NT2/D1 (cell line): ENCODE results near the gene MILR1.
A peak's percentile ranks its signal among the peaks of the same experiment; 100 is the strongest.
"Not testable (repeated sequence)": the region's sequence is repeated elsewhere in the genome, so short reads cannot be mapped to it uniquely, and the experiment has no call there.

ENCODE experiments used
- DNase-seq: peaks from one replicate; pipeline ENCODE4 v3.0.0-alpha.2; 2011; ENCODE audit warnings: low read depth, low spot score
- H3K27me3 ChIP-seq: 2 replicates; pipeline ENCODE4 v1.6.0; 2011; ENCODE audit warnings: mild to moderate bottlenecking; ENCODE audit not compliant: insufficient read length, insufficient read depth
- H3K36me3 ChIP-seq: 2 replicates; pipeline ENCODE4 v1.6.1; 2011; ENCODE audit warnings: mild to moderate bottlenecking, low read length, mixed read lengths; ENCODE audit not compliant: insufficient read depth, insufficient read length
- H3K4me1 ChIP-seq: 2 replicates; pipeline ENCODE4 v1.5.1; 2011; ENCODE audit not compliant: insufficient read depth, insufficient read length
- H3K4me3 ChIP-seq: 2 replicates; pipeline ENCODE4 v1.5.1; 2011; ENCODE audit warnings: low read depth; ENCODE audit not compliant: insufficient read length
- H3K9ac ChIP-seq: 2 replicates; pipeline ENCODE4 v1.6.0; 2011; ENCODE audit warnings: low read depth; ENCODE audit not compliant: insufficient read length
- H3K9me3 ChIP-seq: 2 replicates; pipeline ENCODE4 v1.5.1; 2011; ENCODE audit warnings: mild to moderate bottlenecking, low read length; ENCODE audit not compliant: insufficient read depth
- SUZ12 ChIP-seq: IDR thresholded peaks from 2 replicates; pipeline ENCODE4 v1.6.1; 2011; ENCODE audit not compliant: insufficient read length, insufficient read depth; ENCODE audit errors: extremely low read depth
- YY1 ChIP-seq: IDR thresholded peaks from 2 replicates; pipeline ENCODE4 v1.6.1; 2011; ENCODE audit not compliant: insufficient read length, insufficient read depth
- ZNF274 ChIP-seq: IDR thresholded peaks from 2 replicates; pipeline ENCODE4 v1.6.1; 2011; ENCODE audit warnings: mild to moderate bottlenecking, low read depth, low read length

Gene MILR1

GRCh38 chr17:64418506-64419339 lies 30.2 kb upstream of the MILR1 start:
- Histone ChIP-seq H3K27me3 (no peaks in the 10 kb centered on the region), H3K36me3 (no peaks in the 10 kb centered on the region), H3K4me1 (no peaks in the 10 kb centered on the region), H3K4me3 (no peak overlapping the region), H3K9me3 (no peaks in the 10 kb centered on the region), H3K9ac (no peak overlapping the region)
- no peak for DNase-seq
- TF ChIP-seq SUZ12 = no peak
- TF ChIP-seq ZNF274 = no peak
- TF ChIP-seq YY1 = no peak

GRCh38 chr17:64420143-64420670 lies 28.7 kb upstream of the MILR1 start:
- H3K4me1 ChIP-seq = no peaks in the 10 kb centered on the region
- no peaks in the 10 kb centered on the region for H3K27me3 ChIP-seq
- H3K4me3 ChIP-seq = no peak overlapping the region
- H3K9me3 ChIP-seq = peaks cover 6% of the 10 kb centered on the region
- TF ChIP-seq YY1 (no peak), SUZ12 (no peak), ZNF274 (no peak)
- no peaks in the 10 kb centered on the region for H3K36me3 ChIP-seq
- no peak for DNase-seq
- peak overlapping the region; percentile 36 for H3K9ac ChIP-seq

DNA sequence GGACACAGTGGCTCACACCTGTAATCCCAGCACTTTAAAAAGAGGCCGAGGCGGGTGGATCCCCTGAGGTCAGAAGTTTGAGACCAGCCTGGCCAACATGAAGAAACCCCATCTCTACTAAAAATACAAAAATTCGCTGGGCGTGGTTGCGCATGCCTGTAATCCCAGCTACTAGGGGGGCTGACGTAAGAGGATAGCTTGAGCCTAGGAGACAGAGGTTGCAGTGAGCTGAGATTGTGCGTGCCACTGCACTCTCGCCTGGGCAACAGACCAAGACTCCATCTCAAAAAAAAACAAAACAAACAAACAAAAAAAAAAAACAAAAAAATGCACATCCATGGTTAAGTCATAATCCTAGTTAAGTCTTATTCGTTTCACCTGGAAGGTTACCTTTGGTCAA lies 26.8 kb upstream of the MILR1 start:
- DNase-seq, H3K9ac ChIP-seq, H3K4me1 ChIP-seq, H3K4me3 ChIP-seq, H3K36me3 ChIP-seq, H3K27me3 ChIP-seq: not testable (repeated sequence)
- H3K9me3 ChIP-seq = peaks cover 25% of the 10 kb centered on the region

- no peak for DNase-seq
- H3K9me3 ChIP-seq = peaks cover 28% of the 10 kb centered on the region
- no peak overlapping the region for H3K9ac ChIP-seq
- no peak overlapping the region for H3K4me3 ChIP-seq
- no peaks in the 10 kb centered on the region for H3K36me3 ChIP-seq
- H3K27me3 ChIP-seq = no peaks in the 10 kb centered on the region
- H3K4me1 ChIP-seq = no peaks in the 10 kb centered on the region
- TF ChIP-seq YY1 (no peak), SUZ12 (no peak), ZNF274 (no peak)
Observed at GRCh38 chr17:64423881-64424280, 25.0 kb upstream of the MILR1 start.

DNA sequence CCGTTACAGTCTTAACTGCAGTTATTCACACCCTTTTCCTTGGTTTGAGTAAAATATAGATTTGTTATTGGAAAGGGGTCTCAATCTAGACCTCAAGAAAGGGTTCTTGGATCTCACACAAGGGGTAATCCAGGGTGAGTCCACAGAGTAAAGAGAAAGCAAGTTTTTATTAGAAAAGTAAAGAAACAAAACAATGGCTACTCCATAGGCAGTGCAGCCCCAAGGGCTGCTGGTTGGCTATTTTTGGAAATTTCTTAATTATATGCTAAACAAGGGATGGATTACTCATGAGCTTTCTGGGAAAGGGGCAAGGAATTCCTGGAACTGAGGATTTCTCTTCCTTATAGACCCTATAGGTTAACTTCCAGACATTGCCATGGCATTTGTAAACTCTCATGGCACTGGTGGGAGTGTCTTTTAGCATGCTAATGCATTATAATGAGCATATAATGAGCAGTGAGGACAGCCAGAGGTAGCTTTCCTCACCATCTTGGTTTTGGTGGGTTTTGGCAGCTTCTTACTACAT lies 24.5 kb upstream of the MILR1 start:
- TF ChIP-seq ZNF274 (no peak), SUZ12 (no peak), YY1 (no peak)
- no peak for DNase-seq

DNA sequence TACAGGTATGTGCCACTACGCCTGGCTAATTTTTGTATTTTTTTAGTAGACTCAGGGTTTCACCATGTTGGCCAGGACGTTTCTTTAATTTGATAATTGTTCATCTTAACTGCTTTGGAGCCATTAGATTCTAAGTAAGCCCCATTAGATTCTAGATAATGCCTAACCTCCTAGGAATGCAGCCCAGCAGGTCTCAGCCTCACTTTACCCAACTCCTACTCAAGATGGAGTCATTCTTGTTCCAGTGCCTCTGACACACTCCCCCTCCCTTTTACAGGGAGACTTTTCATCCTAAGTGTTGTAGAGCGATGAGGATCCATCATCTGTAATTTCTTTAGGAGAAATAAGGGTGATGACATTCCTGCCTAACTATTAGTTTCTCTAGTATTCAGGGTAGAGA lies 23.7 kb upstream of the MILR1 start:
- peaks cover 28% of the 10 kb centered on the region for H3K9me3 ChIP-seq
- H3K9ac ChIP-seq = no peak overlapping the region
- H3K36me3 ChIP-seq = no peaks in the 10 kb centered on the region
- no peaks in the 10 kb centered on the region for H3K27me3 ChIP-seq
- TF ChIP-seq SUZ12 (no peak), YY1 (no peak), ZNF274 (no peak)
- DNase-seq = no peak
- no peaks in the 10 kb centered on the region for H3K4me1 ChIP-seq
- H3K4me3 ChIP-seq = no peak overlapping the region

More for the DNA sequence above, 24.5 kb upstream of the MILR1 start:
- Histone ChIP-seq H3K9me3 (peaks cover 28% of the 10 kb centered on the region), H3K27me3 (no peaks in the 10 kb centered on the region), H3K4me3 (no peak overlapping the region), H3K9ac (no peak overlapping the region), H3K36me3 (no peaks in the 10 kb centered on the region), H3K4me1 (no peaks in the 10 kb centered on the region)

- DNase-seq = no peak
- H3K9me3 ChIP-seq = peaks cover 28% of the 10 kb centered on the region
- H3K4me1 ChIP-seq = no peaks in the 10 kb centered on the region
- H3K36me3 ChIP-seq = no peaks in the 10 kb centered on the region
- no peaks in the 10 kb centered on the region for H3K27me3 ChIP-seq
- no peak overlapping the region for H3K9ac ChIP-seq
- H3K4me3 ChIP-seq = no peak overlapping the region
- TF ChIP-seq YY1 (no peak), SUZ12 (no peak)
Observed at GRCh38 chr17:64426596-64426995, 22.3 kb upstream of the MILR1 start.
